Keratinocyte (primary cell): ENCODE measurements around the gene STRN3. TPM values are rescaled to one million over a fixed set of nuclear protein-coding genes. Genes with fewer than 3 reads are reported as not detected.

Source experiments
- DNase-seq: peaks from one replicate; pipeline ENCODE4 v3.0.0-alpha.2; 2011; ENCODE audit warnings: low read depth, missing footprints, low spot score
- FAIRE-seq: peaks from 2 replicates; lab custom pipeline; 2011; peaks lifted over from hg19 to GRCh38; lab: Jason Lieb, UNC
- H2AFZ ChIP-seq: 2 replicates; pipeline ENCODE4 v1.6.0; 2012; ENCODE audit warnings: low read length, control low read depth, inconsistent platforms; ENCODE audit not compliant: control insufficient read depth
- H3K27ac ChIP-seq: 2 replicates; pipeline ENCODE4 v1.5.1; 2011; ENCODE audit warnings: low read length; ENCODE audit not compliant: control insufficient read depth, insufficient read depth
- H3K27me3 ChIP-seq: 3 replicates; pipeline ENCODE4 v1.6.0; 2011; ENCODE audit warnings: low read length; ENCODE audit not compliant: control insufficient read depth, insufficient read depth; ENCODE audit errors: extremely low read depth
- H3K36me3 ChIP-seq, 2 experiments: 2 replicates in 1 of 2; 3 replicates in 1 of 2; pipeline ENCODE4 v1.5.1; 2011; ENCODE audit warnings: low read length in 2 of 2, mild to moderate bottlenecking in 1 of 2; ENCODE audit not compliant: control insufficient read depth in 2 of 2, insufficient read depth in 2 of 2; ENCODE audit errors: extremely low read depth in 1 of 2
- H3K4me1 ChIP-seq: 3 replicates; pipeline ENCODE4 v1.5.1; 2011; ENCODE audit warnings: low read length; ENCODE audit not compliant: control insufficient read depth, insufficient read depth; ENCODE audit errors: extremely low read depth
- H3K4me2 ChIP-seq: 3 replicates; pipeline ENCODE4 v1.6.0; 2011; ENCODE audit warnings: low read depth, low read length; ENCODE audit not compliant: control insufficient read depth, insufficient read depth; ENCODE audit errors: extremely low read depth
- H3K4me3 ChIP-seq, 3 experiments: fragments of 200-600 bp in 1 of 3; sonication (generic) in 1 of 3; 2 replicates in 2 of 3; 3 replicates in 1 of 3; pipeline ENCODE4 v1.5.1; 2011 to 2016; ENCODE audit warnings: low read length in 3 of 3, mild to moderate bottlenecking in 3 of 3, control low read depth in 2 of 3, inconsistent platforms in 1 of 3, low read depth in 1 of 3, mixed read lengths in 1 of 3, mixed run types in 1 of 3, moderate library complexity in 1 of 3; ENCODE audit not compliant: control insufficient read depth in 2 of 3, insufficient read depth in 2 of 3; ENCODE audit errors: extremely low read depth in 1 of 3
- H3K79me2 ChIP-seq: 2 replicates; pipeline ENCODE4 v1.6.0; 2012; ENCODE audit warnings: low read length; ENCODE audit not compliant: control insufficient read depth, insufficient read depth
- H3K9ac ChIP-seq: 3 replicates; pipeline ENCODE4 v1.6.0; 2011; ENCODE audit warnings: low read length; ENCODE audit not compliant: control insufficient read depth, insufficient read depth; ENCODE audit errors: extremely low read depth
- H3K9me1 ChIP-seq: 3 replicates; pipeline ENCODE4 v1.6.0; 2011; ENCODE audit warnings: low read length; ENCODE audit not compliant: control insufficient read depth, insufficient read depth; ENCODE audit errors: extremely low read depth
- H3K9me3 ChIP-seq: 2 replicates; pipeline ENCODE4 v1.5.1; 2012; ENCODE audit warnings: low read depth, low read length; ENCODE audit not compliant: control insufficient read depth
- H4K20me1 ChIP-seq: 3 replicates; pipeline ENCODE4 v1.6.0; 2011; ENCODE audit warnings: low read length; ENCODE audit not compliant: control insufficient read depth, insufficient read depth; ENCODE audit errors: extremely low read depth
- EZH2 ChIP-seq: IDR thresholded peaks from one replicate; pipeline ENCODE4 v1.6.1; 2012; ENCODE audit warnings: inconsistent platforms, mild to moderate bottlenecking, low read length, moderate library complexity
- dilution Hi-C: fragments of 300-500 bp; cut with MboI; formaldehyde crosslinking; loops from one replicate; pipeline ENCODE4 v1.7.0; 2020; ENCODE audit warnings: low sequenced_read_pairs; ENCODE audit not compliant: extremely low pct_ligation_motif_present
- polyA plus RNA-seq, 5 experiments: library from polyadenylated mRNA; depleted of rRNA in 3 of 5; stranded (reverse) in 3 of 5; stranded (forward) in 1 of 5; unstranded in 1 of 5; fragments of >200 nt; gene quantifications; 1 replicate in 1 of 5; 2 replicates in 3 of 5; 3 replicates in 1 of 5; pipeline versions ENCODE4 v1.2.1 to v1.2.3, GENCODE V29; 2011 to 2012; ENCODE audit warnings: missing spikeins in 2 of 5, low read depth in 1 of 5, low replicate concordance in 1 of 5
- TF ChIP-seq, protein P1 (sequence below), 3 experiments: IDR thresholded peaks in 1 of 3; conservative IDR thresholded peaks in 1 of 3; optimal IDR thresholded peaks in 1 of 3; 2 replicates in 2 of 3; 3 replicates in 1 of 3; pipeline versions ENCODE3 to v1.5.1; 2011; ENCODE audit warnings: low read length in 3 of 3, mild to moderate bottlenecking in 3 of 3, moderate library complexity in 2 of 3, control low read depth in 1 of 3, inconsistent platforms in 1 of 3; ENCODE audit not compliant: insufficient read depth in 2 of 3; ENCODE audit errors: extremely low read depth in 1 of 3

The STRN3 gene
- polyA plus RNA-seq, 1 donor (not counting 4 experiments of a cell fraction or from before 2014, with no cell fraction given) = 38.1 TPM

DNA sequence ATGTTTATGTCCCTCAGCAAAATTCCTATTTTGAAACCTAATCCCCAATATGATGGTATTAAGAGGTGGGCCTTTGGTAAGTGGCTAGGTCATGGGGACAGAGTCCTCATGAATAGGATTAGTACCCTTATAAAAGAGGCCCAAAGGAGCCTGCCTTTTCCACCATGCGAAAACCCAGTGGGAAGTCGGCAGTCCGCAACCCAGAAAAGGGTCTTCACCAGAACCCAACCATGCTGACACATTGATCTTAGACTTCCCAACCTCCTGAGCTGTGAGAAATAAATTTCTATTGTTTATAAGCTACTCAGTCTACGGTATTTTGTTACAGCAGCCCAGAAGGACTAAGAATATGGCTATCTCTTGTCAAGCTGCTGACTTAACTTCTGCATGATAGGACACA, 85.3 kb downstream of the STRN3 start:
- Histone ChIP-seq H3K9me1 (peaks cover 4% of the 10 kb centered on the region), H3K4me3 (no peak overlapping the region), H4K20me1 (no peaks in the 10 kb centered on the region), H3K4me2 (no peak overlapping the region), H3K79me2 (peaks cover 19% of the 10 kb centered on the region), H3K27ac (no peak overlapping the region), H3K4me1 (no peaks in the 10 kb centered on the region), H2AFZ (no peak overlapping the region), H3K9ac (no peak overlapping the region), H3K27me3 (no peaks in the 10 kb centered on the region), H3K36me3 (peaks cover 9 to 10% of the 10 kb centered on the region in 2 experiments), H3K9me3 (no peaks in the 10 kb centered on the region)
- no peak for TF ChIP-seq EZH2
- TF ChIP-seq, protein P1, sequence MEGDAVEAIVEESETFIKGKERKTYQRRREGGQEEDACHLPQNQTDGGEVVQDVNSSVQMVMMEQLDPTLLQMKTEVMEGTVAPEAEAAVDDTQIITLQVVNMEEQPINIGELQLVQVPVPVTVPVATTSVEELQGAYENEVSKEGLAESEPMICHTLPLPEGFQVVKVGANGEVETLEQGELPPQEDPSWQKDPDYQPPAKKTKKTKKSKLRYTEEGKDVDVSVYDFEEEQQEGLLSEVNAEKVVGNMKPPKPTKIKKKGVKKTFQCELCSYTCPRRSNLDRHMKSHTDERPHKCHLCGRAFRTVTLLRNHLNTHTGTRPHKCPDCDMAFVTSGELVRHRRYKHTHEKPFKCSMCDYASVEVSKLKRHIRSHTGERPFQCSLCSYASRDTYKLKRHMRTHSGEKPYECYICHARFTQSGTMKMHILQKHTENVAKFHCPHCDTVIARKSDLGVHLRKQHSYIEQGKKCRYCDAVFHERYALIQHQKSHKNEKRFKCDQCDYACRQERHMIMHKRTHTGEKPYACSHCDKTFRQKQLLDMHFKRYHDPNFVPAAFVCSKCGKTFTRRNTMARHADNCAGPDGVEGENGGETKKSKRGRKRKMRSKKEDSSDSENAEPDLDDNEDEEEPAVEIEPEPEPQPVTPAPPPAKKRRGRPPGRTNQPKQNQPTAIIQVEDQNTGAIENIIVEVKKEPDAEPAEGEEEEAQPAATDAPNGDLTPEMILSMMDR (optimal IDR thresholded peaks at IDR 0.05 in 1 of 3, IDR thresholded peaks at IDR 0.05 in 1 of 3, conservative IDR thresholded peaks at IDR 0.05 in 1 of 3; ENCODE audit: extremely low read depth in 1 of 3, insufficient read depth in 2 of 3, low read length in 3 of 3) = no peak
- FAIRE-seq = no peak
- DNase-seq = no peak
- dilution Hi-C loops = no loop called here

DNA sequence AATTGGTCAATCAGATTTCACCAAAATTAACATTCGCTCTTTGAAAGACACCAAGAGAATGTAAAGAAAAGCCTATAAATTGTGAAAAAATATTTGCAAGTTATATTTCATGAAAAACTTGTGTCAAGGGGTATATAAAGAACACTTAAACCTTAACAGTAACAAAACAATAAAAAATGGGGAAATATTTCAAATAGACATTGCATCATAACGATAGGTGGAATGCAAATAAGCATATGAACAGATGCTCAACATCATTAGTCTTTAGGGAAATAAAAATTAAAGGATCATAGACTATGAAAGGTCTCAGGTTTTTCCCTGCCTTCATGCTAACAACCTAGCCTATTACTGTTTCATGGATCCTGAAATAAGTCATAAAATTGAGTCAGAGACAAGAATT, 87.6 kb downstream of the STRN3 start:
- Histone ChIP-seq H3K79me2 (peaks cover 13% of the 10 kb centered on the region), H3K36me3 (peaks cover 5 to 9% of the 10 kb centered on the region in 2 experiments)
- peak; percentile 9 for FAIRE-seq

More for the DNA sequence above, 87.6 kb downstream of the STRN3 start:
- Histone ChIP-seq H3K9ac (no peak overlapping the region), H3K9me1 (peaks cover 4% of the 10 kb centered on the region), H3K4me1 (no peaks in the 10 kb centered on the region), H3K9me3 (no peaks in the 10 kb centered on the region), H4K20me1 (no peaks in the 10 kb centered on the region), H3K27me3 (no peaks in the 10 kb centered on the region), H3K27ac (no peak overlapping the region), H3K4me2 (no peak overlapping the region), H3K4me3 (no peak overlapping the region), H2AFZ (no peak overlapping the region)
- no peak for DNase-seq
- dilution Hi-C loops = no loop called here
- no peak for TF ChIP-seq EZH2
- TF ChIP-seq, protein P1 (optimal IDR thresholded peaks at IDR 0.05 in 1 of 3, IDR thresholded peaks at IDR 0.05 in 1 of 3, conservative IDR thresholded peaks at IDR 0.05 in 1 of 3; ENCODE audit: extremely low read depth in 1 of 3, insufficient read depth in 2 of 3, low read length in 3 of 3) = no peak
